Sigmoid colon (tissue), 3 donors: ENCODE results near the gene UBAP2.

ENCODE experiments used
- CTCF ChIP-seq, 4 experiments: fragments of 450-650 bp in 3 of 4; fragments of 200-600 bp in 1 of 4; IDR thresholded peaks; one replicate each; pipeline ENCODE4 v1.5.1; 2016 to 2019; ENCODE audit warnings: antibody characterized with exemption in 4 of 4, mild to moderate bottlenecking in 3 of 4, moderate library complexity in 2 of 4
- POLR2A ChIP-seq, 2 donors: fragments of 450-650 bp; IDR thresholded peaks; one replicate each; pipeline ENCODE4 v1.6.1; 2016; ENCODE audit warnings: antibody characterized with exemption in 2 of 2, mild to moderate bottlenecking in 2 of 2, moderate library complexity in 2 of 2

- TF ChIP-seq POLR2A (IDR thresholded peaks at IDR 0.05) (no peak), CTCF (IDR thresholded peaks at IDR 0.05) (no peak)
These were observed 106.1 kb downstream of the UBAP2 start for GRCh38 chr9:33942471-33943083.
